Mucosa of descending colon (tissue), 3 donors: Measurements from ENCODE around the gene KRT35. TPM values are rescaled to one million over a fixed set of nuclear protein-coding genes. Genes with fewer than 3 reads are reported as not detected.

Source experiments
- ATAC-seq: fragments of 200-7000 bp; cut with Tn5 transposase; one replicate; pipeline ENCODE4 v1.9.1; 2020; ENCODE audit warnings: mild to moderate bottlenecking, moderate library complexity
- DNase-seq, 3 donors: peaks; one replicate each; pipeline ENCODE4 v3.0.0-alpha.2; 2020
- H3K36me3 ChIP-seq: fragments of 200-600 bp; one replicate; pipeline ENCODE4 v1.8.0; 2021; ENCODE audit warnings: low read depth, mild to moderate bottlenecking
- H3K4me1 ChIP-seq: fragments of 200-600 bp; one replicate; pipeline ENCODE4 v1.8.0; 2021; ENCODE audit warnings: low read depth, mild to moderate bottlenecking
- H3K4me3 ChIP-seq: fragments of 200-600 bp; one replicate; pipeline ENCODE4 v1.8.0; 2021; ENCODE audit warnings: mild to moderate bottlenecking
- H3K9me3 ChIP-seq: fragments of 200-600 bp; one replicate; pipeline ENCODE4 v1.8.0; 2021; ENCODE audit warnings: mild to moderate bottlenecking
- CTCF ChIP-seq: fragments of 200-600 bp; IDR thresholded peaks from one replicate; pipeline ENCODE4 v1.8.0; 2022; ENCODE audit warnings: antibody characterized with exemption, mild to moderate bottlenecking
- intact Hi-C, 2 donors: fragments of 100-400 bp; cut with DNase I in 1 of 2; cut with micrococcal nuclease in 1 of 2; formaldehyde crosslinking; loops; one replicate each; pipeline versions ENCODE4 v1.11.0 to v1.11.1; 2022; cut with DNase I, micrococcal nuclease
- total RNA-seq, 3 donors: library from RNA; stranded (reverse); fragmentation: NEBNext Ultra II Directional in 2 of 3; extraction: Animal tissue kit (Norgen Biotek cat#: 25700) in 2 of 3; gene quantifications; one replicate each; pipeline versions ENCODE4 v1.2.1 to v1.2.4, GENCODE V29; 2021 to 2023
- donor health status: DM: no; HTN: no; CAD: no; lungs with moderate emphysema.
- donor health status: DM: no; HTN: no; CAD: no.
- donor health status: DM: no; HTN: yes; CAD: no.

The KRT35 gene
- total RNA-seq, 3 donors from 2014 or later: not detected

GRCh38 chr17:41483991-41484826 lies 3.3 kb upstream of the KRT35 start:
- no peaks in the 10 kb centered on the region for H3K4me1 ChIP-seq
- ATAC-seq (peak; percentile 10), DNase-seq (no peak)

GRCh38 chr17:41483531-41483930 lies 2.6 kb upstream of the KRT35 start:
- Histone ChIP-seq H3K36me3 (no peaks in the 10 kb centered on the region), H3K4me3 (no peak overlapping the region), H3K4me1 (no peaks in the 10 kb centered on the region), H3K9me3 (no peaks in the 10 kb centered on the region)
- DNase-seq (no peak), ATAC-seq (no peak)
- no peak for TF ChIP-seq CTCF
- intact Hi-C loops: no loop called here

More at GRCh38 chr17:41483991-41484826, 3.3 kb upstream of the KRT35 start:
- no peak for TF ChIP-seq CTCF
- Histone ChIP-seq H3K4me3 (no peak overlapping the region), H3K9me3 (no peaks in the 10 kb centered on the region), H3K36me3 (no peaks in the 10 kb centered on the region)
- intact Hi-C loops: no loop called here

GRCh38 chr17:41480581-41480980 lies 370 bp downstream of the KRT35 start:
- no peak for TF ChIP-seq CTCF
- Histone ChIP-seq H3K4me3 (no peak overlapping the region), H3K4me1 (no peaks in the 10 kb centered on the region), H3K36me3 (no peaks in the 10 kb centered on the region), H3K9me3 (no peaks in the 10 kb centered on the region)
- intact Hi-C loops: no loop called here
- DNase-seq (no peak), ATAC-seq (no peak)

GRCh38 chr17:41480136-41480535 lies 815 bp downstream of the KRT35 start:
- Histone ChIP-seq H3K9me3 (no peaks in the 10 kb centered on the region), H3K4me1 (no peaks in the 10 kb centered on the region), H3K4me3 (no peak overlapping the region), H3K36me3 (no peaks in the 10 kb centered on the region)
- DNase-seq (no peak), ATAC-seq (no peak)
- TF ChIP-seq CTCF: no peak
- intact Hi-C loops: no loop called here

GRCh38 chr17:41478237-41478636 lies 2.7 kb downstream of the KRT35 start:
- H3K9me3 ChIP-seq: no peaks in the 10 kb centered on the region
- intact Hi-C loops: no loop called here
- no peaks in the 10 kb centered on the region for H3K36me3 ChIP-seq
- TF ChIP-seq CTCF: no peak
- no peak for DNase-seq
- no peak overlapping the region for H3K4me3 ChIP-seq
- ATAC-seq: no peak
- H3K4me1 ChIP-seq: no peaks in the 10 kb centered on the region
